Body of pancreas (tissue), 4 donors: ENCODE measurements around the gene LARP1. TPM values are rescaled to one million over a fixed set of nuclear protein-coding genes. Genes with fewer than 3 reads are reported as not detected.

Source experiments
- ATAC-seq: fragments of 150-250 bp; one replicate; pipeline ENCODE4 v1.9.1; 2016
- DNase-seq, 4 donors: peaks; one replicate each; pipeline ENCODE4 v3.0.0-alpha.2; 2019
- H3K27ac ChIP-seq, 4 donors: fragments of 200-600 bp; sonication (generic); 1 replicate in 3 of 4; 2 replicates in 1 of 4; pipeline versions ENCODE4 v1.5.1 to v1.6.1; 2016 to 2019; ENCODE audit warnings: mild to moderate bottlenecking in 1 of 4, mixed read lengths in 1 of 4, moderate library complexity in 1 of 4
- H3K27me3 ChIP-seq, 2 donors: fragments of 200-600 bp; sonication (generic); one replicate each; pipeline ENCODE4 v1.6.0; 2016; ENCODE audit warnings: mild to moderate bottlenecking in 1 of 2
- H3K36me3 ChIP-seq, 2 donors: fragments of 200-600 bp; sonication (generic); replicated peaks in 1 of 2; 2 replicates each; pipeline ENCODE4 v1.5.1; 2016; ENCODE audit warnings: low read depth in 2 of 2; ENCODE audit not compliant: insufficient read depth in 1 of 2
- H3K4me1 ChIP-seq: fragments of 200-600 bp; sonication (generic); one replicate; pipeline ENCODE4 v1.6.0; 2016
- H3K4me3 ChIP-seq, 2 donors: fragments of 200-600 bp; sonication (generic); 1 replicate in 1 of 2; 2 replicates in 1 of 2; pipeline ENCODE4 v1.5.1; 2016 to 2019
- H3K9me3 ChIP-seq, 3 donors: fragments of 200-600 bp; sonication (generic); 1 replicate in 2 of 3; 2 replicates in 1 of 3; pipeline ENCODE4 v1.5.1; 2016
- CTCF ChIP-seq, 7 experiments: fragments of 450-650 bp in 4 of 7; fragments of 200-600 bp in 3 of 7; sonication (generic) in 3 of 7; IDR thresholded peaks; one replicate each; pipeline ENCODE4 v1.5.1; 2016 to 2019; ENCODE audit warnings: antibody characterized with exemption in 7 of 7
- POLR2A ChIP-seq, 3 donors: fragments of 450-650 bp; IDR thresholded peaks; one replicate each; pipeline ENCODE4 v1.6.1; 2016; ENCODE audit warnings: antibody characterized with exemption in 3 of 3, mild to moderate bottlenecking in 2 of 3
- WGBS, 2 donors: methylation state at CpG; one replicate each; pipeline ENCODE4 v1.1.5; 2017; 5-methylcytosine and 5-hydroxymethylcytosine counted together
- intact Hi-C: fragments of 100-400 bp; cut with DNase I; formaldehyde crosslinking; loops from one replicate; pipeline ENCODE4 v1.15.1; 2023
- microRNA counts, 2 donors: library from miRNA; unstranded; fragments of <30 nt; microRNA quantifications; one replicate each; lab custom pipeline; 2017
- microRNA-seq, 2 donors: library from miRNA; unstranded; fragments of <30 nt; microRNA quantifications; one replicate each; pipeline ENCODE4, GENCODE V29; 2016; ENCODE audit warnings: borderline number of aligned reads in 2 of 2, borderline replicate concordance in 2 of 2
- small RNA-seq: library from RNA; depleted of rRNA; stranded (forward); fragments of <200 nt; gene quantifications from one replicate; pipeline ENCODE3, GENCODE V24; 2016
- total RNA-seq, 2 donors: library from RNA; depleted of rRNA; stranded (reverse); fragments of >200 nt; gene quantifications; one replicate each; pipeline ENCODE4 v1.1.0, GENCODE V29; 2016

LARP1 gene
- total RNA-seq, 2 donors from 2014 or later = 96.2 to 151 TPM

- H3K36me3 ChIP-seq = peaks cover 0 to 2% of the 10 kb centered on the region in 2 donors
These were observed 110.4 kb downstream of the LARP1 start for GRCh38 chr5:154865466-154866184.

GRCh38 chr5:154866841-154867240 is 111.7 kb downstream of the LARP1 start:
- Histone ChIP-seq H3K9me3 (no peaks in the 10 kb centered on the region), H3K27ac (no peak overlapping the region), H3K4me3 (no peak overlapping the region), H3K27me3 (no peaks in the 10 kb centered on the region), H3K36me3 (peaks cover 0 to 12% of the 10 kb centered on the region in 2 donors), H3K4me1 (peaks cover 13% of the 10 kb centered on the region)
- DNase-seq (no peak), ATAC-seq (no peak)
- intact Hi-C loops = no loop called here
- TF ChIP-seq CTCF (IDR thresholded peaks at IDR 0.05) (no peak), POLR2A (IDR thresholded peaks at IDR 0.05) (no peak)
- 70 to 88% methylated on average over 2 of the region's 2 CpGs for WGBS, 2 donors

More at GRCh38 chr5:154865466-154866184, 110.4 kb downstream of the LARP1 start:
- intact Hi-C loops = no loop called here
- Histone ChIP-seq H3K9me3 (no peaks in the 10 kb centered on the region), H3K27me3 (no peaks in the 10 kb centered on the region), H3K4me1 (peaks cover 25% of the 10 kb centered on the region), H3K4me3 (no peak overlapping the region), H3K27ac (peak overlapping the region in 1 of 4 donors; percentile 14)
- DNase-seq (no peak), ATAC-seq (no peak)
- 32 to 34% methylated on average over 5 of the region's 5 CpGs for WGBS, 2 donors
- TF ChIP-seq POLR2A (IDR thresholded peaks at IDR 0.05) (no peak), CTCF (IDR thresholded peaks at IDR 0.05) (no peak)

MicroRNAs encoded within 50 kb of the gene (microRNA counts, 767-probe panel; counts per million panel counts)
- 0 to 736 counts per million in 2 donors for microRNA hsa-miR-378h (lab: Ali Mortazavi, UCI)

Small RNAs within 50 kb of the gene (microRNA-seq; reads per million reads assigned to microRNA genes)
- gene MIR378H = 0 reads per million in 2 donors

Small RNAs within 50 kb of the gene (small RNA-seq; reads per million reads assigned to genes)
- gene MIR378H (not detected), gene RF00019 (not detected)

Other genes starting within 250 kb of the LARP1 start
- 10 to 100 TPM in 1 of 2 donors, 1 to 10 TPM in 1; 8.0 to 10.9 TPM for gene FAXDC2, start 95.2 kb downstream of the LARP1 start, total RNA-seq
- 10 to 100 TPM; 19.8 to 32.4 TPM for gene CNOT8, start 103.2 kb downstream of the LARP1 start, total RNA-seq
- 1 to 10 TPM; 5.7 to 8.2 TPM for gene GEMIN5, start 182.8 kb downstream of the LARP1 start, total RNA-seq
- gene MRPL22, start 185.7 kb downstream of the LARP1 start, total RNA-seq = 10 to 100 TPM in 1 of 2 donors, 1 to 10 TPM in 1; 3.9 to 18.5 TPM